ENCODE measurements around the gene ESR1.

GRCh38 chr6:151916075-151916474, 108.6 kb downstream of the ESR1 start:
- TF ChIP-seq CTCF (IDR thresholded peaks at IDR 0.05) (no peak), NFE2L1 (CRISPR knock-in tag; IDR thresholded peaks at IDR 0.05) (no peak), SMAD3 (CRISPR knock-in tag; IDR thresholded peaks at IDR 0.05; ENCODE audit: borderline replicate concordance) (no peak), CREB1 (CRISPR knock-in tag; IDR thresholded peaks at IDR 0.05) (no peak), USF2 (CRISPR knock-in tag; IDR thresholded peaks at IDR 0.05) (no peak), SMAD4 (CRISPR knock-in tag; IDR thresholded peaks at IDR 0.05) (no peak), ELF4 (CRISPR knock-in tag; IDR thresholded peaks at IDR 0.05; ENCODE audit: low read depth) (no peak), ETV6 (CRISPR knock-in tag; IDR thresholded peaks at IDR 0.05) (no peak), TCF7 (CRISPR knock-in tag; IDR thresholded peaks at IDR 0.05; ENCODE audit: low read depth) (no peak), ESRRA (CRISPR knock-in tag; IDR thresholded peaks at IDR 0.05; ENCODE audit: borderline replicate concordance) (no peak)
